HEK293T (cell line): ENCODE measurements around the gene PLEKHA4.

Experiments used
- CTCF ChIA-PET: fragments of 350-600 bp; formaldehyde crosslinking; extraction: SDS; loops from one replicate; lab custom pipeline; 2021; ENCODE audit warnings: antibody characterized with exemption, inconsistent platforms; lab: Yijun Ruan, JAX
- POLR2A ChIA-PET: fragments of 350-600 bp; formaldehyde crosslinking; extraction: SDS; loops from one replicate; lab custom pipeline; 2020; ENCODE audit warnings: antibody characterized with exemption, inconsistent platforms; lab: Yijun Ruan, JAX
- DNase-seq: peaks from one replicate; pipeline ENCODE4 v3.0.0; 2012; ENCODE audit warnings: mixed read lengths; ENCODE audit errors: extremely low spot score
- ARNT ChIP-seq: fragments of 450-650 bp; IDR thresholded peaks from 2 replicates; pipeline ENCODE4 v1.6.1; 2017; ENCODE audit warnings: mild to moderate bottlenecking
- CTBP1 ChIP-seq: fragments of 450-650 bp; IDR thresholded peaks from 2 replicates; pipeline ENCODE4 v1.6.1; 2016; ENCODE audit warnings: borderline replicate concordance
- ELF4 ChIP-seq: fragments of 450-650 bp; IDR thresholded peaks from 2 replicates; pipeline ENCODE4 v1.6.1; 2017; ENCODE audit warnings: antibody characterized with exemption
- FOXA1 ChIP-seq: fragments of 450-650 bp; IDR thresholded peaks from 2 replicates; pipeline ENCODE4 v1.6.1; 2016; ENCODE audit warnings: mild to moderate bottlenecking
- FOXK2 ChIP-seq: fragments of 450-650 bp; IDR thresholded peaks from 2 replicates; pipeline ENCODE4 v1.6.1; 2016; ENCODE audit warnings: mild to moderate bottlenecking
- FOXM1 ChIP-seq: fragments of 450-650 bp; IDR thresholded peaks from 2 replicates; pipeline ENCODE4 v1.6.1; 2017; ENCODE audit warnings: mild to moderate bottlenecking, borderline replicate concordance
- HDGF ChIP-seq: fragments of 450-650 bp; IDR thresholded peaks from 2 replicates; pipeline ENCODE4 v1.6.1; 2017; ENCODE audit warnings: antibody characterized with exemption, borderline replicate concordance
- L3MBTL2 ChIP-seq: fragments of 450-650 bp; conservative IDR thresholded peaks from 2 replicates; pipeline ENCODE4 v1.6.1; 2016; ENCODE audit warnings: mild to moderate bottlenecking
- LEF1 ChIP-seq: fragments of 450-650 bp; IDR thresholded peaks from 2 replicates; pipeline ENCODE4 v1.6.1; 2017; ENCODE audit warnings: mild to moderate bottlenecking, borderline replicate concordance
- NFRKB ChIP-seq: fragments of 450-650 bp; IDR thresholded peaks from 2 replicates; pipeline ENCODE4 v1.6.1; 2016; ENCODE audit warnings: mild to moderate bottlenecking, moderate library complexity
- PKNOX1 ChIP-seq: fragments of 450-650 bp; IDR thresholded peaks from 2 replicates; pipeline ENCODE4 v1.6.1; 2016
- SP1 ChIP-seq: fragments of 450-650 bp; IDR thresholded peaks from 2 replicates; pipeline ENCODE4 v1.6.1; 2017
- SUZ12 ChIP-seq: fragments of 450-650 bp; IDR thresholded peaks from 2 replicates; pipeline ENCODE4 v1.6.1; 2016; ENCODE audit warnings: mild to moderate bottlenecking
- TARDBP ChIP-seq: fragments of 450-650 bp; IDR thresholded peaks from 2 replicates; pipeline ENCODE4 v1.6.1; 2016
- ZNF384 ChIP-seq: fragments of 450-650 bp; IDR thresholded peaks from 2 replicates; pipeline ENCODE4 v1.6.1; 2016

The PLEKHA4 gene

GRCh38 chr19:48821633-48822032 lies 46.8 kb downstream of the PLEKHA4 start:
- DNase-seq, result no peak
- no peak; the same call in 1 of the 2 replicates for TF ChIP-seq CTBP1
- TF ChIP-seq FOXA1, result no peak
- TF ChIP-seq SP1, result no peak
- no peak for TF ChIP-seq TARDBP
- TF ChIP-seq ARNT, result no peak
- no peak for TF ChIP-seq LEF1
- no peak for TF ChIP-seq ZNF384
- TF ChIP-seq ELF4, result no peak
- TF ChIP-seq FOXM1, result no peak
- ChIA-PET CTCF (no interaction called here), POLR2A (no interaction called here)

GRCh38 chr19:48819366-48819816 lies 49.0 kb downstream of the PLEKHA4 start:
- CTCF ChIA-PET, result no interaction called here
- POLR2A ChIA-PET, result no interaction called here
- DNase-seq, result no peak
- TF ChIP-seq FOXA1, result no peak
- TF ChIP-seq LEF1, result no peak
- no peak for TF ChIP-seq SP1
- TF ChIP-seq SUZ12, result no peak
- TF ChIP-seq L3MBTL2, result no peak

GRCh38 chr19:48818234-48818820 lies 50.1 kb downstream of the PLEKHA4 start:
- TF ChIP-seq ARNT (no peak), FOXA1 (no peak), SUZ12 (no peak), CTBP1 (no peak), TARDBP (no peak)
- ChIA-PET CTCF (no interaction called here), POLR2A (no interaction called here)
- no peak for DNase-seq

GRCh38 chr19:48817585-48818124 lies 50.8 kb downstream of the PLEKHA4 start:
- CTCF ChIA-PET, result no interaction called here
- TF ChIP-seq HDGF, result no peak
- peak; percentile 63 for TF ChIP-seq PKNOX1
- DNase-seq, result no peak
- POLR2A ChIA-PET, result interaction anchor here (0.8 kb wide), 1 partner anchor 82 kb away, joined by 3 read pairs; the partner anchor contains the start of gene NUCB1

GRCh38 chr19:48815870-48816501 lies 52.4 kb downstream of the PLEKHA4 start:
- no peak for DNase-seq
- peak; percentile 89 for TF ChIP-seq ZNF384
- TF ChIP-seq FOXK2, result no peak
- TF ChIP-seq PKNOX1, result no peak
- no peak for TF ChIP-seq SP1
- POLR2A ChIA-PET, result no interaction called here
- CTCF ChIA-PET, result interaction anchor here (1.0 to 1.4 kb wide), 2 partner anchors 11 to 20 kb away, joined by 4 read pairs; no protein-coding TSS in a partner anchor

- POLR2A ChIA-PET, result interaction anchor here (0.7 kb wide), 1 partner anchor 589 kb away, joined by 3 read pairs; no protein-coding TSS in a partner anchor
- CTCF ChIA-PET, result interaction anchor here (1.0 kb wide), 1 partner anchor 179 kb away, joined by 3 read pairs; the partner anchor contains the start of genes GYS1 and RUVBL2
- TF ChIP-seq ZNF384, result peak; percentile 58; the same call in 1 of the 2 replicates
- TF ChIP-seq TARDBP, result no peak
- no peak for TF ChIP-seq NFRKB
- TF ChIP-seq ARNT, result no peak
- TF ChIP-seq FOXK2, result no peak
- no peak for DNase-seq
These were observed 53.5 kb downstream of the PLEKHA4 start for GRCh38 chr19:48814895-48815294.

- CTCF ChIA-PET, result interaction anchor here (1.0 to 1.6 kb wide), 4 partner anchors 17 to 29 kb away, joined by 3 to 4 read pairs (median 4); no protein-coding TSS in a partner anchor
- TF ChIP-seq L3MBTL2, result no peak
- POLR2A ChIA-PET, result interaction anchor here (0.8 to 3.2 kb wide), 4 partner anchors 12 to 35 kb away, joined by 3 to 14 read pairs (median 3); no protein-coding TSS in a partner anchor
- no peak for DNase-seq
These were observed 55.1 kb downstream of the PLEKHA4 start for GRCh38 chr19:48813123-48813913.
